Left colon (tissue), 2 donors: ENCODE results near the gene POR. TPM values are rescaled to one million over a fixed set of nuclear protein-coding genes. Genes with fewer than 3 reads are reported as not detected.
"Not testable (repeated sequence)": the region's sequence is repeated elsewhere in the genome, so short reads cannot be mapped to it uniquely, and the experiment has no call there.

Experiments used
- ATAC-seq: fragments of 200-7000 bp; cut with Tn5 transposase; one replicate; pipeline ENCODE4 v1.9.1; 2020; ENCODE audit warnings: mild to moderate bottlenecking, moderate library complexity
- DNase-seq, 2 donors: peaks; one replicate each; pipeline ENCODE4 v3.0.0-alpha.2; 2020
- intact Hi-C, 2 donors: fragments of 100-400 bp; cut with DNase I in 1 of 2; cut with micrococcal nuclease in 1 of 2; formaldehyde crosslinking; loops; one replicate each; pipeline versions ENCODE4 v1.11.2 to v1.14.0; 2022; cut with DNase I, micrococcal nuclease
- total RNA-seq, 2 donors: library from RNA; stranded (reverse); fragmentation: NEBNext Ultra II Directional; extraction: Animal tissue kit (Norgen Biotek cat#: 25700); gene quantifications; one replicate each; pipeline ENCODE4 v1.2.1, GENCODE V29; 2021
- donor health status: DM: no; HTN: no; CAD: no.
- donor health status: DM: yes; HTN: yes; CAD: no.

The POR gene
- total RNA-seq, 2 donors from 2014 or later: 131 to 150 TPM

DNA sequence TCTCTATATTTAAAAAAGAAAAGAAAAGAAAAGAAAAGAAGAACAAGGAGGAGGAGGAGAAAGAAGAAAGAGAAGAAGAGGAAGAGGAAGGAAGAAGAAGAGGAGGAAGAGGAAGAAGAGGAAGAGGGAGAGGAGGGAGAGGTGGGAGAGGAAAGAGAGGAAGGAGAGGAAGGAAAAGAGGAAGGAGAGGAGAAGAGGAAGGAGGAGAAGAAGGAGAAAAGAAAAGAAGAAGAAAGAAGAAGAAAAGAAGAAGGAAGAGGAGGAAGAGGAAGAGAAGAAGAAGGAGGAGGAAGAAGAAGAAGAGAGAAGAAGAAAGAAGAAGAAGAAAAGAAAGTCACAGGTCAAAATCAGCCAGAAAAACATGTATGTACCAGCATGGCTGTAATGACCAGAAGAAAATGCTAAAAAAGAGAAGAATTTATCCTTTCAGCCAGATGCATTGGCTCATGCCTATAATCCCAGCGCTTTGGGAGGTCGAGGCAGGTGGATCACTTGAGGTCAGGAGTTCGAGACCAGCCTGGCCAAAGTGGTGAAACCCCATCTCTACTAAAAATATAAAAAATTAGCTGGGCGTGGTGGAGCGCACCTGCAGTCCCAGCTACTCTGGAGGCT, 5.3 kb upstream of the POR start:
- DNase-seq (no peak), ATAC-seq (no peak)
- intact Hi-C loops: no loop called here

DNA sequence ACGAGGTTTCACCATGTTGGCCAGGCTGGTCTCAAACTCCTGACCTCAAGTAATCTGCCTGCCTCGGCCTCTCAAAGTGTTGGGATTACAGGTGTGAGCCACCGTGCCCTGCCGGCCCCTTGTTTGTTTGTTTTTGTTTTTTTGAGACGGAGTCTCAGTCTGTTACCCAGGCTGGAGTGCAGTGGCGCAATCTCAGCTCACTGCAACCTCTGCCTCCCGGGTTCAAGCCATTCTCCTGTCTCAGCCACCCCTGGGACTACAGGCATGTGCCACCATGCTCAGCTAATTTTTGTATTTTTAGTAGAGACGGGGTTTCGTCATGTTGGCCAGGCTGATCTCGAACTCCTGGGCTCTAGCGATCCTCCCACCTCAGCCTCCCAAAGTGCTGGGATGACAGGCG, 3.8 kb upstream of the POR start:
- DNase-seq, intact Hi-C loops, ATAC-seq: not testable (repeated sequence)

GRCh38 chr7:75913437-75913836, 1.5 kb upstream of the POR start:
- DNase-seq (no peak), ATAC-seq (no peak)
- intact Hi-C loops: no loop called here

DNA sequence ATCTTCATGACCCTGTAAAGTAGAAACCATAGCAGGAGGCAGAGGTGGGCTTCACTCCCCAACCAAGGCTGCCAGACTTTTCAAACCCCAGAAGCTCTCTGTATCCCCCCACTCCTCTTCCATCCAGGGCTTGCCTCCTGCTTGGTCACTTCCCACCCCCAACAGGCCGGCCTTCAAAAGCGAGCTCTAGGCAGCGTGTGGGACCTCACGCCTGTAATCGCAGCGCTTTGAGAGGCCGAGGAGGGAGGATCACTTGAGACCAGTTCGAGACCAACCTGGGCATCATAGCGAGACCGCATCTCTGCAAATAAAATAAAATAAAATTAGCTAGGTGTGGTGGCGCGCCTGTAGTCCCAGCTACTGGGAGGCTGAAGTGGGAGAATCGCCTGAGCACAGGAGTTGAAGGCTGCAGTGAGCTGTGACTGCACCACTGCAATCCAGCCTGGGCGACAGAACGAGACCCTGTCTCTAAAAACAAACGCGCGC, 743 bp upstream of the POR start:
- peak; percentile 30 for ATAC-seq
- intact Hi-C loops: no loop called here
- peak in 1 of 2 donors; percentile 43 for DNase-seq

GRCh38 chr7:75915416-75916156, 631 bp downstream of the POR start:
- intact Hi-C loops: no loop called here
- ATAC-seq (peak; percentile 18), DNase-seq (peak; percentile 12 to 29)

- no peak for DNase-seq
- intact Hi-C loops: no loop called here
- no peak for ATAC-seq
These were observed 1.3 kb downstream of the POR start for GRCh38 chr7:75916259-75916658.

GRCh38 chr7:75916685-75917634, 2.0 kb downstream of the POR start:
- no peak for ATAC-seq
- intact Hi-C loops: no loop called here
- no peak for DNase-seq

DNA sequence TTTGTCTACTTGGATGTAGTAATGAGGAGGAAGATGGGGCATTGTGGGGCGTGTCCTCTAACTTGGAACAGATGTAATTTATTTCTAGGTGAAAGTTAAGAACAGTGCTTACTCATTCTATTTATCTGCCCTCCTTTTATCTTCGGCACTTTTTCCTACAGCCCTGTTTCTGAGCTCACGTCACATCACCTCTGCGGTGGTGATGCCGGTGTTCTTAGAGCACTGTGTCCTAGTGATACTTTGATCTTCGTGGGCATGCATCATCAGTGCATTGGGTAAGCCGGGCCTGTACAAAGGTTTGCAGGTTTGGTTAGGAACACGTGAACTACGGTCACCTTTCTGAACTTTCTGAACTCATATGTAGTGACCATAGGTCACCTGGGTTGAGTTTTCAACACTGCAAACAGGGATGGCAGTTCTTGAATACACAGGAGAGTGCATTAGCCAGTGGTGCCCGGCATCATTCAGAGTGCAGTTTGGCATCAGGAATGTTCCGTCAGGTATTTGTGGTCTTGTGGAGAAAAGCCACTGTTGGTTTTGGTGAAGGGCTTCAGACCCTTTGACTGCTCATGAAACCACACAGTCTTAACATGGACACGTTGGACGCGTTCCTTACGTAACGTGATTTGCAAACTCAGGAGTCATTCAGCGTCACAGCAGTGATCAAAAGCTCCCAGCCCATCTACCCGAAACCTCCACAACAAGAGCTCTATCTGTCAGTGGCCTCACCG, 5.6 kb downstream of the POR start:
- ATAC-seq (peak; percentile 80), DNase-seq (peak; percentile 32 to 53)
- intact Hi-C loops: loop anchor here in 1 of 2 donors (5.0 kb wide), 1 partner anchor 37 kb away; no protein-coding TSS in a partner anchor

GRCh38 chr7:75921479-75921878, 6.5 kb downstream of the POR start:
- ATAC-seq (no peak), DNase-seq (no peak)
- intact Hi-C loops: loop anchor here in 1 of 2 donors (5.0 kb wide), 1 partner anchor 36 kb away; no protein-coding TSS in a partner anchor

GRCh38 chr7:75922966-75923603, 8.1 kb downstream of the POR start:
- ATAC-seq: no peak
- intact Hi-C loops: loop anchor here in 1 of 2 donors (5.0 kb wide), 1 partner anchor 34 kb away; no protein-coding TSS in a partner anchor

GRCh38 chr7:75924256-75924655, 9.3 kb downstream of the POR start:
- no peak for ATAC-seq
- intact Hi-C loops: loop anchor here in 1 of 2 donors (5.0 kb wide), 1 partner anchor 33 kb away; no protein-coding TSS in a partner anchor
- no peak for DNase-seq

More at GRCh38 chr7:75922966-75923603, 8.1 kb downstream of the POR start:
- DNase-seq: no peak

DNA sequence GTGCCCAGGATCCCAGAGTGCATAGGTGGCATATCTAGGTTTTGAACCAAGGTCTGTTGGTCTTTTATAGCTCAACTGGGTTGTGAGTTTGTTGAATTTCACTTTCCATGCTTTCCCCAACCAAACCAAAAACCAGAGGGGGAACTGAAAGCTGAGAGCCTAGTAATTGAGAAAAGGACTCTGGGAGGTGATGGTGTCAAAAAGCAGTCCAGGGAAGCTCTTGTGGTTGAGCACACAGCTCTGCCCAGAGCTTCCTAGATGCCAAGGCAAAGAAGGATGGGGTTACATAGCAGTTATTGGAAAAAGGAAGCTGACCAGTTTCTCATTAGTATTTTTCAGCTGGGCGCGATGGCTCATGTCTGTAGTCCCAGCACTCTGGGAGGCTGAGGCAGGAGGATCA, 9.9 kb downstream of the POR start:
- no peak for DNase-seq
- intact Hi-C loops: loop anchor here in 1 of 2 donors (5.0 kb wide), 1 partner anchor 32 kb away; no protein-coding TSS in a partner anchor
- no peak for ATAC-seq

DNA sequence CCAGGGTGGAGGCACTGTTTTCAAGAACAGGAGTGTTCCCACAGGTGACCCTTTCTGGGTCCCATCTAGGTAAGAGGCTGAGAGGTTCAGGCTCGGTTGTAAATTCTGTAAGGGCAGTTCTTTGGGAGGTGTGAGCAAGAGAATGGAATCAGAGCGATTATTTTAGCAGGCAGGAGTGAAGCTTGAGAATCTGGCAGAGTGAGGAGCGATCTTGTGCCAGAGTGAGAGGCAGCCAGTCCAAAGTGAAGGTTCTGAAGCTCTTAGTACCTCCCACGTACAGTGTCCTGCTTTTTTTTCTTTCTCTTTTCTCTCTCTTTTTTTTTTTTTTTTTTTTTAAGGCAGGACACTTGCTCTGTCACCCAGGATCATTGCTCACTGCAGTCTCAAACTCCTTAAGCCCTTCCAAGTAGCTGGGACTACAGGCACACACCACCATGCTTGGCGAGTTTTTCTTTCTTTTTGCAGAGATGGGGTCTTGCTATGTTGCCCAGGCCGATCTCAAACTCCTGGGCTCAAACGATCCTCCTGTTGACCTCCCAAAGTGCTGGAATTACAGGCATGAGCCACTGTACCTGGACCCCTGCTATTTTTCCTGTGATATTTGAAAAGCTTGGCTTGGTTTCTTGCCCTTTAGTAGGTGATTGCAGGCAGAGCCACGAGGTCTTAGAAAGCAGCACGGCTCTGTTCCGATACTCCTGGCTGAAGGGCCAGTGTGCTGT, 10.9 kb downstream of the POR start:
- intact Hi-C loops: no loop called here
- DNase-seq (no peak), ATAC-seq (no peak)

GRCh38 chr7:75928568-75928914, 13.6 kb downstream of the POR start:
- DNase-seq (no peak), ATAC-seq (no peak)
- intact Hi-C loops: no loop called here

- DNase-seq (no peak), ATAC-seq (no peak)
- intact Hi-C loops: no loop called here
These were observed 16.7 kb downstream of the POR start for GRCh38 chr7:75931680-75932079.

DNA sequence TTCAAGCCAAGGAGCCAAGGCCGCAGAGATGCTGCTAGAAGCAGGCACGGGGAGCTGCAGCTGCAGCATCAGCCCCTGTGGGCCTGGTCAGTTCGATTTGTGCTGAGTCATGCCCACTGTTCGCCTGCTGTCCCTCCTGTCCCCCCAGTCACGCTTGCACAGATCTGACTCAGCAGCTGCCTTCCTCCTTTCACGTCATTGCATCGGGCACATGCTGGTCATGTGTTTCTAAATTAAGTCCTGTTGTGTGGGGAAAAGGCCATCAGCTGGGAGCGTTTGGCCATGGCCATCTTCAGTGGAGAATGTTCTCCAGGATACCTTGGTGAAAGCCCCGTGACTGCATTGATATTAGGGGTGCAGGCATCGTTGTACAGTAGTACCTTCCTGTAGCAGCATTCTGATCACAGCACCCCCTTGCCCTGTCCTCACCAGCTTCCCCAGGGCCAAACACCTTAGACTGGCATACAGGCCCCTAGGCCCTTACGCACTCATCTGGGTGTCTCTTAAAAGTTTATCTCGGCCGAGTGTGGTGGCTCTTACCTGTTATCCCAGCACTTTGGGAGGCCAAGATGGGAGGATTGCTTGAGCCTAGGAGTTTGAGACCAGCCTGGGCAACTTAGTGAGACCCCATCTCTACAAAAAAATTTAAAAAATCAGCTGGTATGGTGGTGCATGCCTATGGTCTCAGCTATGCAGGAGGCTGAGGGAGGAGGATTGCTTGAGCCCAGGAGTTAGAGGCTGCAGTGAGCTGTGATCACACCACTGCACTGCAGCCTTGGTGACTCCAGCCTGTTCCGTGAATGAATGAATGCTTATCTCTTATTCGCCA, 23.2 kb downstream of the POR start:
- intact Hi-C loops: no loop called here
- DNase-seq (peak in 1 of 2 donors; percentile 60), ATAC-seq (no peak)
